HepG2 (cell line): Measurements from ENCODE around the gene UST. TPM values are rescaled to one million over a fixed set of nuclear protein-coding genes. Genes with fewer than 3 reads are reported as not detected.

ENCODE experiments used
- ATAC-seq: fragments of 200-7000 bp; cut with Tn5 transposase; 3 replicates; pipeline ENCODE4 v1.9.1; 2020; ENCODE audit warnings: mild to moderate bottlenecking, moderate library complexity
- BruUV-seq: library from RNA; stranded (reverse); fragments of 400-500 nt; replicated peaks from 2 replicates; lab custom pipeline; 2021; lab: Mats Ljungman, UMichigan
- CTCF ChIA-PET: fragments of 300-600 bp; formaldehyde crosslinking; extraction: SDS; loops from one replicate; lab custom pipeline; 2021; ENCODE audit warnings: low total read pairs, inconsistent platforms, low intra/inter-chr PET ratio; lab: Yijun Ruan, JAX
- POLR2A ChIA-PET: fragments of 350-600 bp; sonication (Branson Sonifier 250); formaldehyde crosslinking; loops from one replicate; lab custom pipeline; 2020; ENCODE audit warnings: antibody characterized with exemption, inconsistent platforms; lab: Yijun Ruan, JAX
- DNase-seq: peaks from one replicate; pipeline ENCODE4 v3.0.0-alpha.2; 2015; ENCODE audit warnings: low spot score
- FAIRE-seq: peaks from 3 replicates; lab custom pipeline; 2011; peaks lifted over from hg19 to GRCh38; lab: Jason Lieb, UNC
- H2AFZ ChIP-seq: one replicate; pipeline ENCODE4 v1.6.1; 2011; ENCODE audit warnings: low read length, inconsistent platforms
- H3K27ac ChIP-seq: fragments of 300-600 bp; 3 replicates; pipeline ENCODE4 v1.8.0; 2011; ENCODE audit warnings: mixed run types, mild to moderate bottlenecking, mixed read lengths, low read length, inconsistent platforms; ENCODE audit not compliant: insufficient read depth; ENCODE audit errors: extremely low read length
- H3K27me3 ChIP-seq, 2 experiments: fragments of 200-600 bp in 1 of 2; 2 replicates in 1 of 2; 3 replicates in 1 of 2; pipeline versions ENCODE4 v1.6.0 to v1.8.0; 2011; ENCODE audit warnings: low read length in 2 of 2, mild to moderate bottlenecking in 2 of 2, moderate library complexity in 2 of 2, inconsistent platforms in 1 of 2; ENCODE audit not compliant: insufficient read depth in 2 of 2, control insufficient read depth in 1 of 2
- H3K36me3 ChIP-seq, 2 experiments: fragments of 200-600 bp in 1 of 2; replicated peaks in 1 of 2; 2 replicates in 1 of 2; 3 replicates in 1 of 2; pipeline versions ENCODE4 v1.5.1 to v1.8.0; 2011; ENCODE audit warnings: low read length in 2 of 2, inconsistent platforms in 1 of 2; ENCODE audit not compliant: insufficient read depth in 2 of 2, control insufficient read depth in 1 of 2
- H3K4me1 ChIP-seq: 2 replicates; pipeline ENCODE4 v1.5.1; 2012; ENCODE audit warnings: low read length, inconsistent platforms; ENCODE audit not compliant: insufficient read depth
- H3K4me2 ChIP-seq: 2 replicates; pipeline ENCODE4 v1.6.0; 2011; ENCODE audit warnings: low read depth, low read length, inconsistent platforms
- H3K4me3 ChIP-seq, 3 experiments: fragments of 200-600 bp in 1 of 3; sonication (generic), shearing (Covaris generic) in 1 of 3; replicated peaks in 1 of 3; 2 replicates each; pipeline ENCODE4 v1.5.1; 2011 to 2016; ENCODE audit warnings: low read length in 3 of 3, inconsistent platforms in 2 of 3, low read depth in 2 of 3, mild to moderate bottlenecking in 2 of 3, control low read depth in 1 of 3, mixed read lengths in 1 of 3; ENCODE audit not compliant: insufficient read depth in 1 of 3
- H3K79me2 ChIP-seq: one replicate; pipeline ENCODE4 v1.6.1; 2011; ENCODE audit warnings: low read length, inconsistent platforms; ENCODE audit not compliant: insufficient read depth
- H3K9ac ChIP-seq: 2 replicates; pipeline ENCODE4 v1.6.0; 2011; ENCODE audit warnings: mild to moderate bottlenecking, low read depth, low read length, inconsistent platforms; ENCODE audit not compliant: insufficient read depth
- H3K9me3 ChIP-seq: 2 replicates; pipeline ENCODE4 v1.5.1; 2012; ENCODE audit warnings: mild to moderate bottlenecking, low read length
- H4K20me1 ChIP-seq: 2 replicates; pipeline ENCODE4 v1.6.0; 2011; ENCODE audit warnings: inconsistent platforms, mild to moderate bottlenecking, low read length, moderate library complexity; ENCODE audit not compliant: insufficient read depth
- ATF1 ChIP-seq: IDR thresholded peaks from 2 replicates; pipeline ENCODE4 v1.6.1; 2016; ENCODE audit warnings: mild to moderate bottlenecking, control low read depth
- CBFB ChIP-seq: sonication (generic); formaldehyde crosslinking; IDR thresholded peaks from 2 replicates; pipeline ENCODE4 v1.4.0; 2020; ENCODE audit warnings: missing genetic modification reagents
- PHF20 ChIP-seq: sonication (generic); formaldehyde crosslinking; IDR thresholded peaks from 2 replicates; pipeline ENCODE4 v1.5.0; 2020; ENCODE audit warnings: mild to moderate bottlenecking, missing genetic modification reagents
- RERE ChIP-seq: IDR thresholded peaks from 2 replicates; pipeline ENCODE4 v1.6.1; 2016; ENCODE audit warnings: low read depth, missing genetic modification reagents, missing compliant biosample characterization
- WIZ ChIP-seq: sonication (generic); formaldehyde crosslinking; IDR thresholded peaks from 2 replicates; pipeline ENCODE4 v1.5.1; 2020; ENCODE audit warnings: mild to moderate bottlenecking, missing genetic modification reagents
- ZNF142 ChIP-seq: sonication (generic); formaldehyde crosslinking; IDR thresholded peaks from 2 replicates; pipeline ENCODE4 v1.4.0; 2020; ENCODE audit warnings: missing genetic modification reagents
- ZNF343 ChIP-seq: sonication (generic); formaldehyde crosslinking; IDR thresholded peaks from 2 replicates; pipeline ENCODE4 v1.4.0; 2020; ENCODE audit warnings: mild to moderate bottlenecking, missing genetic modification reagents
- ZNF713 ChIP-seq: sonication (generic); formaldehyde crosslinking; IDR thresholded peaks from 2 replicates; pipeline ENCODE4 v1.4.0; 2020; ENCODE audit warnings: mild to moderate bottlenecking, missing genetic modification reagents
- ZNF850 ChIP-seq: sonication (generic); formaldehyde crosslinking; conservative IDR thresholded peaks from 2 replicates; pipeline ENCODE4 v1.9.0; 2021; ENCODE audit warnings: mild to moderate bottlenecking, missing genetic modification reagents
- ZNF879 ChIP-seq: sonication (generic); formaldehyde crosslinking; IDR thresholded peaks from 2 replicates; pipeline ENCODE4 v1.8.1; 2023; ENCODE audit warnings: missing genetic modification reagents
- WGBS: methylation state at CpG from one replicate; pipeline ENCODE4 v1.1.6; 2017; ENCODE audit warnings: low lambda C conversion rate; 5-methylcytosine and 5-hydroxymethylcytosine counted together
- in situ Hi-C: cut with HindIII; loops from 2 replicates; pipeline ENCODE4 v1.10.0; 2017; ENCODE audit warnings: low pct_unique_long_range_greater_than_20kb; ENCODE audit not compliant: extremely low pct_ligation_motif_present
- intact Hi-C: fragments of 100-400 bp; cut with micrococcal nuclease; formaldehyde crosslinking; loops from one replicate; pipeline ENCODE4 v1.10.0; 2022; ENCODE audit not compliant: unreplicated experiment
- polyA plus RNA-seq, 8 experiments: library from polyadenylated mRNA; depleted of rRNA in 3 of 8; stranded (reverse) in 7 of 8; unstranded in 1 of 8; fragments of >200 nt; fragmentation: Illumina TruSeq in 4 of 8; extraction: Trizol in 4 of 8; gene quantifications; 2 replicates each; pipeline versions ENCODE4 v1.2.1 to v1.2.3, GENCODE V29; 2011 to 2016; ENCODE audit warnings: low read depth in 4 of 8, missing spikeins in 1 of 8, mixed read lengths in 1 of 8; ENCODE audit not compliant: insufficient read depth in 1 of 8
- total RNA-seq, 5 experiments: library from RNA; depleted of rRNA; stranded (reverse); fragments of >200 nt; fragmentation: Illumina TruSeq; extraction: Trizol; gene quantifications; 2 replicates each; pipeline ENCODE4 v1.2.3, GENCODE V29; 2016; ENCODE audit warnings: low read depth in 1 of 5
- TF ChIP-seq, protein P1 (sequence below): sonication (generic); formaldehyde crosslinking; IDR thresholded peaks from 2 replicates; pipeline ENCODE4 v1.4.0; 2020; ENCODE audit warnings: missing genetic modification reagents, mild to moderate bottlenecking, borderline replicate concordance

The UST gene
- total and polyA plus RNA-seq, 2 of the 13 experiments (the other 11 are each of a cell fraction or from before 2014, with no cell fraction given): 0.27 TPM; not detected in 1

- Histone ChIP-seq H3K4me3 (no peak overlapping the region), H3K36me3 (no peaks in the 10 kb centered on the region), H3K9ac (no peak overlapping the region), H3K27ac (no peak overlapping the region), H4K20me1 (no peaks in the 10 kb centered on the region), H3K79me2 (no peaks in the 10 kb centered on the region), H3K4me1 (no peaks in the 10 kb centered on the region), H3K4me2 (no peak overlapping the region), H2AFZ (no peak overlapping the region), H3K9me3 (no peaks in the 10 kb centered on the region), H3K27me3 (peaks cover 0 to 28% of the 10 kb centered on the region in 2 experiments; a peak in 2 of 5 replicates)
- ChIA-PET CTCF (no interaction called here), POLR2A (no interaction called here)
- in situ Hi-C loops (no loop called here), intact Hi-C loops (no loop called here)
- no peak for ATAC-seq
- WGBS: 2% methylated on average over 3 of the region's 3 CpGs
- BruUV-seq: no TSS peak
- no peak for FAIRE-seq
- no peak for DNase-seq
- TF ChIP-seq, protein P1, sequence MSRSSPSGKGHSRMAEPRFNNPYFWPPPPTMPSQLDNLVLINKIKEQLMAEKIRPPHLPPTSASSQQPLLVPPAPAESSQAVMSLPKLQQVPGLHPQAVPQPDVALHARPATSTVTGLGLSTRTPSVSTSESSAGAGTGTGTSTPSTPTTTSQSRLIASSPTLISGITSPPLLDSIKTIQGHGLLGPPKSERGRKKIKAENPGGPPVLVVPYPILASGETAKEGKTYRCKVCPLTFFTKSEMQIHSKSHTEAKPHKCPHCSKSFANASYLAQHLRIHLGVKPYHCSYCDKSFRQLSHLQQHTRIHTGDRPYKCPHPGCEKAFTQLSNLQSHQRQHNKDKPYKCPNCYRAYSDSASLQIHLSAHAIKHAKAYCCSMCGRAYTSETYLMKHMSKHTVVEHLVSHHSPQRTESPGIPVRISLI: no peak
- TF ChIP-seq ZNF343 (CRISPR knock-in tag) (no peak), CBFB (CRISPR knock-in tag) (no peak), PHF20 (no peak), RERE (no peak), ATF1 (CRISPR knock-in tag) (no peak), ZNF850 (CRISPR knock-in tag) (no peak), ZNF879 (no peak), WIZ (CRISPR knock-in tag) (no peak), ZNF142 (CRISPR knock-in tag) (no peak), ZNF713 (CRISPR knock-in tag) (no peak)
These were observed 372.2 kb downstream of the UST start for GRCh38 chr6:149118737-149119653.
